K562 (cell line): Measurements from ENCODE around the gene HNRNPA3. TPM values are rescaled to one million over a fixed set of nuclear protein-coding genes. Genes with fewer than 3 reads are reported as not detected.

Source experiments
- ATF7 ChIP-seq: fragments of 450-650 bp; IDR thresholded peaks from 2 replicates; pipeline ENCODE4 v1.7.1; 2014; ENCODE audit warnings: mild to moderate bottlenecking, moderate library complexity
- DIDO1 ChIP-seq: fragments of 450-650 bp; IDR thresholded peaks from 2 replicates; pipeline ENCODE4 v1.6.1; 2016; ENCODE audit warnings: low read depth, missing biosample characterization, missing genetic modification characterization
- HNRNPK ChIP-seq: fragments of 200-400 bp; formaldehyde crosslinking; IDR thresholded peaks from one replicate; pipeline ENCODE4 v1.6.1; 2018; ENCODE audit warnings: mild to moderate bottlenecking, low read depth, low read length; ENCODE audit not compliant: poor library complexity, severe bottlenecking
- PBX2 ChIP-seq, 2 experiments: IDR thresholded peaks in 1 of 2; conservative IDR thresholded peaks in 1 of 2; 2 replicates each; pipeline ENCODE4 v1.6.1; 2016; ENCODE audit warnings: low read depth in 2 of 2, mild to moderate bottlenecking in 1 of 2, missing compliant biosample characterization in 1 of 2, missing genetic modification characterization in 1 of 2, moderate library complexity in 1 of 2
- RAD51 ChIP-seq: fragments of 450-650 bp; IDR thresholded peaks from 2 replicates; pipeline ENCODE4 v1.7.1; 2016; ENCODE audit warnings: low read depth, mild to moderate bottlenecking, borderline replicate concordance
- RUNX1 ChIP-seq: sonication (generic); IDR thresholded peaks from 2 replicates; pipeline ENCODE4 v1.6.1; 2016; ENCODE audit warnings: antibody characterized with exemption, low read depth
- SREBF1 ChIP-seq: fragments of 150-350 bp; IDR thresholded peaks from 2 replicates; pipeline ENCODE4 v1.6.1; 2014; ENCODE audit warnings: antibody characterized with exemption, low read depth, low read length, borderline replicate concordance
- WHSC1 ChIP-seq: IDR thresholded peaks from one replicate; pipeline ENCODE4 v1.6.1; 2012; ENCODE audit warnings: low read length, control low read depth, inconsistent platforms
- ZNF583 ChIP-seq: fragments of 250-450 bp; sonication (Bioruptor Pico); IDR thresholded peaks from 2 replicates; pipeline ENCODE4 v1.4.0; 2020
- polyA plus RNA-seq, 8 experiments: library from polyadenylated mRNA; depleted of rRNA in 4 of 8; stranded (reverse) in 5 of 8; unstranded in 3 of 8; fragments of >200 nt; fragmentation: Nextera tagmentation in 2 of 8; fragmentation: Illumina TruSeq in 1 of 8; extraction: Ambion mirVana in 2 of 8; extraction: Trizol in 1 of 8; gene quantifications; 2 replicates each; pipeline versions ENCODE4 v1.2.1 to v1.2.3, GENCODE V29; 2011 to 2014; ENCODE audit warnings: inconsistent platforms in 1 of 8, missing spikeins in 1 of 8
- total RNA-seq, 7 experiments: library from RNA; depleted of rRNA in 6 of 7; stranded (reverse); fragments of >200 nt in 6 of 7; fragmentation: Illumina TruSeq in 2 of 7; extraction: Trizol in 2 of 7; gene quantifications; 2 replicates each; pipeline versions ENCODE4 v1.2.1 to v1.2.3, GENCODE V29; 2011 to 2021; ENCODE audit warnings: low replicate concordance in 1 of 7
- TF ChIP-seq, protein P1 (sequence below): fragments of 250-450 bp; sonication (Bioruptor Pico); IDR thresholded peaks from 2 replicates; pipeline ENCODE4 v1.5.0; 2020; ENCODE audit warnings: mild to moderate bottlenecking, borderline replicate concordance
- TF ChIP-seq, protein P2 (sequence below): fragments of 250-450 bp; sonication (Bioruptor Pico); IDR thresholded peaks from 2 replicates; pipeline ENCODE4 v1.5.0; 2021

Gene HNRNPA3
- total and polyA plus RNA-seq, 9 of the 15 experiments (the other 6 are each of a cell fraction or from before 2014, with no cell fraction given) = 72.8 to 428 (median 192) TPM

- TF ChIP-seq, protein P1, sequence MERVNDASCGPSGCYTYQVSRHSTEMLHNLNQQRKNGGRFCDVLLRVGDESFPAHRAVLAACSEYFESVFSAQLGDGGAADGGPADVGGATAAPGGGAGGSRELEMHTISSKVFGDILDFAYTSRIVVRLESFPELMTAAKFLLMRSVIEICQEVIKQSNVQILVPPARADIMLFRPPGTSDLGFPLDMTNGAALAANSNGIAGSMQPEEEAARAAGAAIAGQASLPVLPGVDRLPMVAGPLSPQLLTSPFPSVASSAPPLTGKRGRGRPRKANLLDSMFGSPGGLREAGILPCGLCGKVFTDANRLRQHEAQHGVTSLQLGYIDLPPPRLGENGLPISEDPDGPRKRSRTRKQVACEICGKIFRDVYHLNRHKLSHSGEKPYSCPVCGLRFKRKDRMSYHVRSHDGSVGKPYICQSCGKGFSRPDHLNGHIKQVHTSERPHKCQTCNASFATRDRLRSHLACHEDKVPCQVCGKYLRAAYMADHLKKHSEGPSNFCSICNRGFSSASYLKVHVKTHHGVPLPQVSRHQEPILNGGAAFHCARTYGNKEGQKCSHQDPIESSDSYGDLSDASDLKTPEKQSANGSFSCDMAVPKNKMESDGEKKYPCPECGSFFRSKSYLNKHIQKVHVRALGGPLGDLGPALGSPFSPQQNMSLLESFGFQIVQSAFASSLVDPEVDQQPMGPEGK = no peak; the same call in 1 of the 2 replicates
- TF ChIP-seq PBX2 (CRISPR knock-in tag; IDR thresholded peaks at IDR 0.05; ENCODE audit: low read depth) (no peak), PBX2 (tag; conservative IDR thresholded peaks at IDR 0.05; ENCODE audit: low read depth) (peak; percentile 66), ZNF583 (CRISPR knock-in tag) (peak; percentile 37; the same call in 1 of the 2 replicates), DIDO1 (tag) (peak; percentile 30; the same call in 1 of the 2 replicates), HNRNPK (no peak), WHSC1 (no peak), ATF7 (peak; percentile 77), RAD51 (0 out of 2 replicates have a peak, but pooled peaks have one; percentile 19), SREBF1 (peak; percentile 59; the same call in 1 of the 2 replicates), RUNX1 (peak; percentile 82; the same call in 1 of the 2 replicates)
- TF ChIP-seq, protein P2, sequence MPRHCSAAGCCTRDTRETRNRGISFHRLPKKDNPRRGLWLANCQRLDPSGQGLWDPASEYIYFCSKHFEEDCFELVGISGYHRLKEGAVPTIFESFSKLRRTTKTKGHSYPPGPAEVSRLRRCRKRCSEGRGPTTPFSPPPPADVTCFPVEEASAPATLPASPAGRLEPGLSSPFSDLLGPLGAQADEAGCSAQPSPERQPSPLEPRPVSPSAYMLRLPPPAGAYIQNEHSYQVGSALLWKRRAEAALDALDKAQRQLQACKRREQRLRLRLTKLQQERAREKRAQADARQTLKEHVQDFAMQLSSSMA = peak; percentile 86
These were observed 51.0 kb downstream of the HNRNPA3 start (continued) for GRCh38 chr2:177263451-177264208.
